EL (cell line): ENCODE data around the gene NRN1.
A peak's percentile ranks its signal among the peaks of the same experiment; 100 is the strongest.
"Not testable (repeated sequence)": the region's sequence is repeated elsewhere in the genome, so short reads cannot be mapped to it uniquely, and the experiment has no call there.

Source experiments
- DNase-seq: peaks from one replicate; pipeline ENCODE4 v3.0.0-alpha.2; 2016

NRN1 gene

DNA sequence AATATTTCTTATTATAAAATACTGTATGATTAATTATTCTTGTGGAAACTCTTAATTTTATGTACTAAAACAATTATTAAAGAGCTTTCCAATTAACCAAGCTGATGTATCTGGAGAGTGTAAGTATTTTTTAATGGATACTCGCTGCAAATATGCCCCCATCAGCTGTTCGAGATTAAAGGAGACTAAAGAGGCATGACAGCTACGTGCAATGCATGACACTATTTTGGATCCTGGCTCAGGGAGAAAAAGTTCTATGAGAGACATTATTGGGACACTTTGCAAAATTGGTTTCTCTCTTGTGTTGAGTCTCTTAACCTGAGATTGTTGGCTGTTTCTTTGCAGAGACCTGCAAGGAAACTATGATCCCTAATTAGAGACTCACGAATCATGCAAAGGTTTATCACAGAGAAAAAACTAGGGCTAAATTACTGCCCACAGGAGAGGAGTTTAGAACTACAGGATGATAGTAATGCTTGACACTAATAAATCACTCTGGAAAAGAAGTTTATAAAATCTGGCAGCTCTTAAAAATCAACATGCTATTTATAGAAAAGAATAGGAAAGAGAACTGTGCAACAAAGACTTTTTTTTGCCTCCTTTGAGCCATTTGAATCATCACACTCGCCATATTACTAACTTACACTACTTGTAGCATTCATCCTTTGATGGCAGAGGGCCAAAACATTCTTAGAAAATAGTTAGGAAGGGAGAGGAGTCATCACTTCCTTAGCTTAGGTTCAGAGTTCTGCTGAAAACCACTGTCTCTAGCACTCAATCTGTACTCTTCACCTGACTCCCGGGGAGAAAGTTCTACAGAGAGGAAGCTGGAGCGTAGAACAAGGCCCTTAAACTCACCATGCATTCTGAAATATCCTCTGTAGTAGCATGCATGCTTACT lies 25.3 kb downstream of the NRN1 start:
- DNase-seq, result peak; percentile 82

DNA sequence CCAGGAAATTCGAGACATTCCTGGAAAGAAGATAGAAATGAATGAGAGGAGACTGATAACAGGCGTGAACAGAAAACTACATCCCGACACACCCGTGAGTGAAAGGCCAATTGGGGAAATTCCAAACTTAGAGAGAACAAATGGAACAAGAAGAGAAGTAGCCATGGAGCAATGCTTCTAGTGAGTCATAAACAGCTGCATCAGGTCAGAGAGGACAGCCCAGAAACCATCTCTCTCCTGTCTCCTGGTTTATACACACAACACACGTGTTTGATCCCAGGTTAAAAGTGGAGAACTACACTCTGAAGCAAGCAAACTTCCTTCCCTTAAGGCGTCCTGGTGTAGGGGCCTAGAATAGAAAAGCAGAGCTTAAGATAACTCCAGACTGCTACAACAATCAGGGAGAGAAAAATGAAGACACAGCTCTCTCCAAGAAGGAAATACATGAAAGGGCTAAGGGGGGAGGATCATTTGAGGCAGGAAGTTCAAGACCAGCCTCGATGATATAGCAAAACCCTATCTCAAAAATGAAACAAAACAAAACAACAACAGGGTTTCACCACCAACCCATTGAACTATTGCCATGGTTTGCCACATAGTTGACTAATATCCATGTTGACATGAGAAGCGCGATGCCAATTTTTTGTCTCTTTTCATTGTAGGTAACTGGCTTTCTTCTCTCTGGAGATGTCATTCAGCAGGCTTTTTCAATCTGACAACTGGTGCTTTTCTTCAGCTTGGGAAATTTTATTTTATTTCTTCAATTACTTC lies 26.9 kb downstream of the NRN1 start:
- DNase-seq, result peak; percentile 18

- DNase-seq, result no peak
Observed at GRCh38 chr6:5976811-5977210, 29.9 kb downstream of the NRN1 start.

GRCh38 chr6:5968817-5969734 lies 37.6 kb downstream of the NRN1 start:
- DNase-seq, result peak; percentile 72

GRCh38 chr6:5968036-5968435 lies 38.7 kb downstream of the NRN1 start:
- not testable (repeated sequence) for DNase-seq

GRCh38 chr6:5967594-5967993 lies 39.1 kb downstream of the NRN1 start:
- peak; percentile 29 for DNase-seq

DNA sequence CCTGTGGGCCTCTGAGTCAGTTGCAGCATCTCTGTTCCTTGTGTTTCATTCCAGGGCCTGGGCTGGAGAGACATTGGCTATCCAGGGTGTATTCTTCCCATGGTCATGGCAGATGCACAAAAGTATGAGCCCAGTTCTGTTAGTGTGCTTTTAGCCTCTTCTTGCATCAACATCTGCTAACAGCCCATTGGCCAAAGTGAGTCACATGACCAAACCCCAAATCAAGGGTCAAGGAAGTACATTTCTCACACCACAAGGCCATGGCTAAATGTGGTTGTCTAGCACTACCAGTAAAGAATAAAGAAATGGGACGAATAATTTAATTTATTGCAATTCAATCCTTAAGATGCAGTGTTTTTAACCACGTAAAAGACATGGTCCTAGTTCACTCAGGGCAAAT lies 43.9 kb downstream of the NRN1 start:
- no peak for DNase-seq

- DNase-seq, result no peak
Observed at GRCh38 chr6:5961836-5962235, 44.9 kb downstream of the NRN1 start.

- no peak for DNase-seq
Observed at GRCh38 chr6:5960456-5960855, 46.3 kb downstream of the NRN1 start.

DNA sequence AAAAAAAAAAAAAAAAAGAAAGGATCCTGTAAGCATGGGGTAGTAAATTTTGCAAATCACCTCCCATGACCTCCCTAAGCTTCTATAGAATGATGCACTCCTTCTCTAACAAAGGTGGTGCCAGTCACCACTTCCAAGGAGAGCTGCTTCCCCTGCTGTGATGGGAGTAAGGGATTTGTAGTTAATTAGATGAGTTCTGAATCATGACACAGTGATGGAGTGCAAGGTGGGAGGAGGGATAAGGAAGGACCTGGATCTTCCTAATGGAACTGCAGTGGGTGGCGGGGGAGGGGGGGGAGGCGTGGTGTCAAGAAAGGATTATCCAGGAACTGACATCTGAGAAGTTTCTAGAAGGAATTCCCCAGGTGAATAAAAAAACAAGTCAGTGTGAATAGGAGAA lies 47.8 kb downstream of the NRN1 start:
- no peak for DNase-seq

GRCh38 chr6:5956939-5957338 lies 49.8 kb downstream of the NRN1 start:
- DNase-seq, result peak; percentile 22

- DNase-seq, result peak; percentile 36
Observed at GRCh38 chr6:5950361-5950785, 56.4 kb downstream of the NRN1 start.
